GM12878 (cell line): ENCODE results near the gene ZXDA. TPM values are rescaled to one million over a fixed set of nuclear protein-coding genes. Genes with fewer than 3 reads are reported as not detected.

Source experiments
- ATAC-seq: fragments of 200-7000 bp; cut with Tn5 transposase; 3 replicates; pipeline ENCODE4 v1.9.1; 2020; ENCODE audit warnings: mild to moderate bottlenecking, moderate library complexity
- BruUV-seq: library from RNA; stranded (reverse); fragments of 400-500 nt; replicated peaks from 2 replicates; lab custom pipeline; 2021; lab: Mats Ljungman, UMichigan
- CTCF ChIA-PET: fragments of 300-600 bp; sonication (Branson Sonifier 250); formaldehyde crosslinking; extraction: SDS; loops from one replicate; lab custom pipeline; 2021; ENCODE audit warnings: inconsistent platforms; lab: Yijun Ruan, JAX
- POLR2A ChIA-PET: fragments of 350-600 bp; formaldehyde crosslinking; extraction: SDS; loops from one replicate; lab custom pipeline; 2021; ENCODE audit warnings: inconsistent platforms; lab: Charles Lee
- RAD21 ChIA-PET: fragments of 300-600 bp; sonication (Branson Sonifier 250); formaldehyde crosslinking; loops from one replicate; lab custom pipeline; 2023; ENCODE audit warnings: antibody characterized with exemption; ENCODE audit not compliant: unreplicated experiment; lab: Charles Lee
- SMC1A ChIA-PET: fragments of 300-600 bp; sonication (Branson Sonifier 250); formaldehyde crosslinking; loops from one replicate; lab custom pipeline; 2023; ENCODE audit not compliant: unreplicated experiment, uncharacterized antibody; lab: Charles Lee
- DNase-seq: peaks from one replicate; pipeline ENCODE4 v3.0.0-alpha.2; 2011; ENCODE audit warnings: low read depth, low spot score
- FAIRE-seq: peaks from 3 replicates; lab custom pipeline; 2011; peaks lifted over from hg19 to GRCh38; lab: Jason Lieb, UNC
- H2AFZ ChIP-seq: 2 replicates; pipeline ENCODE4 v1.6.0; 2011; ENCODE audit warnings: low read depth, low read length, control low read depth; ENCODE audit not compliant: control insufficient read depth
- H3K27ac ChIP-seq: 2 replicates; pipeline ENCODE4 v1.5.1; 2011; ENCODE audit warnings: control low read depth; ENCODE audit not compliant: control insufficient read depth, insufficient read depth
- H3K27me3 ChIP-seq, 2 experiments: replicated peaks in 1 of 2; 2 replicates each; pipeline versions ENCODE4 v1.6.0 to v1.6.1; 2011; ENCODE audit warnings: low read length in 1 of 2; ENCODE audit not compliant: control insufficient read depth in 2 of 2, insufficient read depth in 2 of 2
- H3K36me3 ChIP-seq, 2 experiments: 2 replicates each; pipeline ENCODE4 v1.5.1; 2011; ENCODE audit warnings: low read length in 1 of 2; ENCODE audit not compliant: control insufficient read depth in 2 of 2, insufficient read depth in 2 of 2
- H3K4me1 ChIP-seq: 2 replicates; pipeline ENCODE4 v1.6.1; 2011; ENCODE audit warnings: mild to moderate bottlenecking, low read length, moderate library complexity, mixed read lengths; ENCODE audit not compliant: control insufficient read depth, insufficient read depth
- H3K4me2 ChIP-seq: 2 replicates; pipeline ENCODE4 v1.6.0; 2011; ENCODE audit warnings: control low read depth; ENCODE audit not compliant: control insufficient read depth, insufficient read depth
- H3K4me3 ChIP-seq: fragments of 200-600 bp; sonication (generic); 2 replicates; pipeline ENCODE4 v1.5.1; 2016
- H3K79me2 ChIP-seq: 2 replicates; pipeline ENCODE4 v1.6.0; 2011; ENCODE audit warnings: low read length; ENCODE audit not compliant: control insufficient read depth, insufficient read depth
- H3K9ac ChIP-seq: 2 replicates; pipeline ENCODE4 v1.8.0; 2011; ENCODE audit warnings: low read length, control low read depth, mixed read lengths; ENCODE audit not compliant: control insufficient read depth, insufficient read depth
- H3K9me3 ChIP-seq: replicated peaks from 3 replicates; pipeline ENCODE4 v1.5.1; 2011; ENCODE audit warnings: mild to moderate bottlenecking, low read length; ENCODE audit not compliant: control insufficient read depth, insufficient read depth
- H4K20me1 ChIP-seq: 2 replicates; pipeline ENCODE4 v1.6.0; 2011; ENCODE audit not compliant: control insufficient read depth, insufficient read depth
- BRCA1 ChIP-seq: IDR thresholded peaks from 2 replicates; pipeline ENCODE4 v1.6.1; 2011; ENCODE audit warnings: low read depth, low read length, improper control_type of control experiment
- CREM ChIP-seq: IDR thresholded peaks from 2 replicates; pipeline ENCODE4 v1.6.1; 2014; ENCODE audit warnings: antibody characterized with exemption, low read depth
- CUX1 ChIP-seq: IDR thresholded peaks from 2 replicates; pipeline ENCODE4 v1.6.1; 2012; ENCODE audit warnings: improper control_type of control experiment, low read depth, low read length; ENCODE audit not compliant: insufficient replicate concordance
- HDAC6 ChIP-seq: fragments of 200-600 bp; sonication (generic); IDR thresholded peaks from one replicate; pipeline ENCODE4 v1.8.0; 2017; ENCODE audit warnings: antibody characterized with exemption; ENCODE audit not compliant: unreplicated experiment
- JUNB ChIP-seq: IDR thresholded peaks from 2 replicates; pipeline ENCODE4 v1.6.1; 2016; ENCODE audit warnings: antibody characterized with exemption, mild to moderate bottlenecking
- JUND ChIP-seq: IDR thresholded peaks from 2 replicates; pipeline ENCODE4 v1.6.1; 2012; ENCODE audit warnings: low read depth, mild to moderate bottlenecking, low read length, improper control_type of control experiment, moderate library complexity
- MYB ChIP-seq: fragments of 150-350 bp; IDR thresholded peaks from 2 replicates; pipeline ENCODE4 v1.6.1; 2014; ENCODE audit warnings: mild to moderate bottlenecking, low read depth, low read length, borderline replicate concordance
- NR2C1 ChIP-seq: fragments of 450-650 bp; IDR thresholded peaks from 2 replicates; pipeline ENCODE4 v1.6.1; 2017; ENCODE audit warnings: antibody characterized with exemption, mild to moderate bottlenecking, moderate library complexity
- POLR2AphosphoS2 ChIP-seq: IDR thresholded peaks from 2 replicates; pipeline ENCODE4 v1.6.1; 2011; ENCODE audit warnings: low read depth, mild to moderate bottlenecking, low read length, improper control_type of control experiment, moderate library complexity
- RELB ChIP-seq: fragments of 450-650 bp; IDR thresholded peaks from 2 replicates; pipeline ENCODE4 v1.6.1; 2017; ENCODE audit warnings: low read depth, mild to moderate bottlenecking, moderate library complexity
- ZNF274 ChIP-seq: IDR thresholded peaks from one replicate; pipeline ENCODE4 v1.8.0; 2011; ENCODE audit not compliant: insufficient read length, insufficient read depth
- WGBS: methylation state at CpG from one replicate; pipeline ENCODE4 v1.1.6; 2016; ENCODE audit warnings: low lambda C conversion rate; ENCODE audit not compliant: insufficient replicate concordance, insufficient coverage; ENCODE audit errors: missing lambda C conversion rate; 5-methylcytosine and 5-hydroxymethylcytosine counted together
- in situ Hi-C: fragments of 300-500 bp; cut with MboI; formaldehyde crosslinking; loops from 9 replicates; pipeline ENCODE4 v1.14.3; 2018; ENCODE audit warnings: mixed read lengths
- intact Hi-C: fragments of 100-400 bp; cut with micrococcal nuclease; formaldehyde crosslinking; loops from one replicate; pipeline ENCODE4 v1.14.2; 2022; ENCODE audit not compliant: unreplicated experiment
- polyA plus RNA-seq, 11 experiments: library from polyadenylated mRNA; depleted of rRNA in 4 of 11; unstranded in 6 of 11; stranded (reverse) in 5 of 11; fragments of >200 nt; fragmentation: Nextera tagmentation in 4 of 11; fragmentation: Illumina TruSeq in 1 of 11; extraction: Ambion mirVana in 4 of 11; extraction: Trizol in 1 of 11; gene quantifications; 1 replicate in 1 of 11; 2 replicates in 10 of 11; pipeline versions ENCODE4 v1.2.1 to v1.2.3, GENCODE V29; 2011 to 2016; ENCODE audit warnings: inconsistent platforms in 2 of 11, missing spikeins in 2 of 11, low read depth in 1 of 11
- total RNA-seq, 4 experiments: library from RNA; depleted of rRNA in 3 of 4; stranded (reverse); fragments of >200 nt in 3 of 4; fragmentation: Illumina TruSeq in 1 of 4; extraction: Trizol in 1 of 4; gene quantifications; 2 replicates each; pipeline versions ENCODE4 v1.2.1 to v1.2.3, GENCODE V29; 2013 to 2021

The ZXDA gene
- total and polyA plus RNA-seq, 10 of the 15 experiments (the other 5 are each of a cell fraction or from before 2014, with no cell fraction given) = 0.10 to 2.8 (median 0.99) TPM

GRCh38 chrX:57899064-57899463 is 11.2 kb downstream of the ZXDA start:
- no peak for ATAC-seq
- no peaks in the 10 kb centered on the region for H3K4me1 ChIP-seq

More at GRCh38 chrX:57899064-57899463, 11.2 kb downstream of the ZXDA start:
- Histone ChIP-seq H3K27ac (no peak overlapping the region), H4K20me1 (no peaks in the 10 kb centered on the region), H3K27me3 (no peaks in the 10 kb centered on the region), H3K9me3 (no peaks in the 10 kb centered on the region), H3K79me2 (no peaks in the 10 kb centered on the region), H3K36me3 (no peaks in the 10 kb centered on the region), H2AFZ (no peak overlapping the region), H3K4me3 (no peak overlapping the region), H3K9ac (no peak overlapping the region), H3K4me2 (no peak overlapping the region)
- ChIA-PET RAD21 (no interaction called here), CTCF (no interaction called here), POLR2A (no interaction called here), SMC1A (interaction anchor here (1.2 kb wide), 1 partner anchor 8 kb away, joined by 3 read pairs; no protein-coding TSS in a partner anchor)
- 0% methylated on average over 1 of the region's 1 CpG for WGBS
- DNase-seq = no peak
- in situ Hi-C loops (no loop called here), intact Hi-C loops (no loop called here)
- FAIRE-seq = no peak
- TF ChIP-seq HDAC6 (no peak), ZNF274 (no peak), CREM (no peak), MYB (no peak), CUX1 (no peak), JUNB (no peak), BRCA1 (no peak), NR2C1 (no peak), RELB (no peak), POLR2AphosphoS2 (no peak), JUND (no peak)
- no TSS peak for BruUV-seq
